ENCODE data around the gene FREM2. TPM values are rescaled to one million over a fixed set of nuclear protein-coding genes. Genes with fewer than 3 reads are reported as not detected.

Gene FREM2
- total RNA-seq, 2 experiments from 2014 or later, result not detected

GRCh38 chr13:38905081-38905480, 218.2 kb downstream of the FREM2 start:
- TF ChIP-seq CTCF (IDR thresholded peaks at IDR 0.05), result no peak
- intact Hi-C loops (cut with micrococcal nuclease), result no loop called here
- POLR2A ChIA-PET, result no interaction called here
- DNase-seq (no peak), ATAC-seq (no peak)
- Mint-ChIP-seq H3K27me3 (no peaks in the 10 kb centered on the region), H3K27ac (no peak overlapping the region), H3K36me3 (ENCODE audit: low read depth) (no peaks in the 10 kb centered on the region), H3K4me1 (ENCODE audit: low read depth) (no peaks in the 10 kb centered on the region), H3K9me3 (no peaks in the 10 kb centered on the region), H3K4me3 (no peak overlapping the region)
- CTCF ChIA-PET, result interaction anchor here (1.8 kb wide), 1 partner anchor 10 kb away, joined by 10 read pairs; no protein-coding TSS in a partner anchor

- DNase-seq, result no peak
- Mint-ChIP-seq H3K27me3 (no peaks in the 10 kb centered on the region), H3K27ac (no peak overlapping the region), H3K4me1 (ENCODE audit: low read depth) (no peaks in the 10 kb centered on the region), H3K4me3 (no peak overlapping the region), H3K9me3 (no peaks in the 10 kb centered on the region), H3K36me3 (ENCODE audit: low read depth) (no peaks in the 10 kb centered on the region)
- POLR2A ChIA-PET, result no interaction called here
- TF ChIP-seq CTCF (IDR thresholded peaks at IDR 0.05), result no peak
- CTCF ChIA-PET, result interaction anchor here (1.8 kb wide), 1 partner anchor 9 kb away, joined by 10 read pairs; no protein-coding TSS in a partner anchor
- no peak for ATAC-seq
- intact Hi-C loops (cut with micrococcal nuclease), result no loop called here
Measured at GRCh38 chr13:38905861-38906260, 219.0 kb downstream of the FREM2 start.

- ChIA-PET CTCF (interaction anchor here (1.4 kb wide), 1 partner anchor 8 kb away, joined by 3 read pairs; no protein-coding TSS in a partner anchor), POLR2A (interaction anchor here (0.8 kb wide), 1 partner anchor 17 kb away, joined by 3 read pairs; no protein-coding TSS in a partner anchor)
- H3K4me1 Mint-ChIP-seq (ENCODE audit: low read depth), result no peaks in the 10 kb centered on the region
- H3K27ac Mint-ChIP-seq, result no peak overlapping the region
- H3K27me3 Mint-ChIP-seq, result no peaks in the 10 kb centered on the region
- H3K4me3 Mint-ChIP-seq, result no peak overlapping the region
- H3K9me3 Mint-ChIP-seq, result no peaks in the 10 kb centered on the region
- H3K36me3 Mint-ChIP-seq (ENCODE audit: low read depth), result no peaks in the 10 kb centered on the region
- ATAC-seq, result no peak
- no peak for TF ChIP-seq CTCF (IDR thresholded peaks at IDR 0.05)
- no peak for DNase-seq
- intact Hi-C loops (cut with micrococcal nuclease), result no loop called here
Measured at GRCh38 chr13:38908574-38908973, 221.7 kb downstream of the FREM2 start.

- intact Hi-C loops (cut with micrococcal nuclease), result no loop called here
- H3K4me1 Mint-ChIP-seq (ENCODE audit: low read depth), result no peaks in the 10 kb centered on the region
- H3K36me3 Mint-ChIP-seq (ENCODE audit: low read depth), result no peaks in the 10 kb centered on the region
- TF ChIP-seq CTCF (IDR thresholded peaks at IDR 0.05), result no peak
- H3K4me3 Mint-ChIP-seq, result no peak overlapping the region
- POLR2A ChIA-PET, result no interaction called here
- H3K9me3 Mint-ChIP-seq, result no peaks in the 10 kb centered on the region
- CTCF ChIA-PET, result interaction anchor here (1.1 to 1.5 kb wide), 2 partner anchors 9 to 39 kb away, joined by 3 to 10 read pairs; no protein-coding TSS in a partner anchor
- no peaks in the 10 kb centered on the region for H3K27me3 Mint-ChIP-seq
- ATAC-seq (no peak), DNase-seq (no peak)
- no peak overlapping the region for H3K27ac Mint-ChIP-seq
Measured at GRCh38 chr13:38914070-38914469, 227.2 kb downstream of the FREM2 start.

GRCh38 chr13:38921081-38921480, 234.2 kb downstream of the FREM2 start:
- ATAC-seq (no peak), DNase-seq (no peak)
- CTCF ChIA-PET, result no interaction called here
- no peaks in the 10 kb centered on the region for H3K9me3 Mint-ChIP-seq
- H3K27ac Mint-ChIP-seq, result no peak overlapping the region
- intact Hi-C loops (cut with micrococcal nuclease), result no loop called here
- H3K27me3 Mint-ChIP-seq, result peaks cover 21% of the 10 kb centered on the region
- POLR2A ChIA-PET, result no interaction called here
- no peak overlapping the region for H3K4me3 Mint-ChIP-seq
- no peaks in the 10 kb centered on the region for H3K36me3 Mint-ChIP-seq (ENCODE audit: low read depth)
- H3K4me1 Mint-ChIP-seq (ENCODE audit: low read depth), result no peaks in the 10 kb centered on the region
- TF ChIP-seq CTCF (IDR thresholded peaks at IDR 0.05), result no peak
